Measurements from ENCODE around the gene MUSK.

- TF ChIP-seq BHLHE40 (IDR thresholded peaks at IDR 0.05; ENCODE audit: borderline replicate concordance) (no peak), ZNF384 (IDR thresholded peaks at IDR 0.05) (no peak), NFRKB (IDR thresholded peaks at IDR 0.05) (no peak), ELF4 (IDR thresholded peaks at IDR 0.05) (no peak), FOXK2 (IDR thresholded peaks at IDR 0.05) (no peak), SUZ12 (IDR thresholded peaks at IDR 0.05) (no peak)
Observed at GRCh38 chr9:110744715-110745384, 76.3 kb downstream of the MUSK start.

Measured in HEK293T (cell line).